Natural killer cell treated with Interleukin-12 subunit alpha and Interleukin-12 subunit beta and Interleukin-15 and Interleukin-18, amount 100 ng/mL, for 72 hours (primary cell): Measurements from ENCODE around the gene SMAD4. TPM values are rescaled to one million over a fixed set of nuclear protein-coding genes. Genes with fewer than 3 reads are reported as not detected.
A peak's percentile ranks its signal among the peaks of the same experiment; 100 is the strongest.

Experiments used
- ATAC-seq, 2 donors: fragments of 150-1000 bp; cut with Tn5 transposase in 1 of 2; sonication (Bioruptor Pico), chemical (Tn5 transposase) in 1 of 2; 2 replicates each; pipeline ENCODE4 v1.10.0; 2021
- DNase-seq: peaks from one replicate; pipeline ENCODE4 v3.0.0; 2022; ENCODE audit warnings: low spot score
- H3K27ac Mint-ChIP-seq, 2 donors: 1 replicate in 1 of 2; 2 replicates in 1 of 2; pipeline ENCODE4 v1.8.0; 2022; ENCODE audit warnings: mixed read lengths in 2 of 2, mild to moderate bottlenecking in 1 of 2, moderate library complexity in 1 of 2
- H3K27me3 Mint-ChIP-seq, 2 donors: 1 replicate in 1 of 2; 2 replicates in 1 of 2; pipeline ENCODE4 v1.8.0; 2022; ENCODE audit warnings: mixed read lengths in 2 of 2
- H3K36me3 Mint-ChIP-seq: one replicate; pipeline ENCODE4 v1.8.0; 2022; ENCODE audit warnings: mixed read lengths
- H3K4me1 Mint-ChIP-seq, 2 donors: 1 replicate in 1 of 2; 2 replicates in 1 of 2; pipeline ENCODE4 v1.8.0; 2022; ENCODE audit warnings: low read depth in 2 of 2, mixed read lengths in 2 of 2, mild to moderate bottlenecking in 1 of 2
- H3K4me3 Mint-ChIP-seq: one replicate; pipeline ENCODE4 v1.8.0; 2022; ENCODE audit warnings: mixed read lengths
- H3K9me3 Mint-ChIP-seq: 2 replicates; pipeline ENCODE4 v1.8.0; 2022; ENCODE audit warnings: mixed read lengths
- total RNA-seq, 2 donors: library from RNA; stranded (reverse); gene quantifications; one replicate each; pipeline ENCODE4 v1.2.3, GENCODE V29; 2022

SMAD4 gene
- total RNA-seq, 2 donors from 2014 or later, result 64.2 to 67.3 TPM

GRCh38 chr18:51120809-51121596, 91.0 kb downstream of the SMAD4 start:
- H3K4me1 Mint-ChIP-seq, result peaks cover 0 to 5% of the 10 kb centered on the region in 2 donors
- no peaks in the 10 kb centered on the region for H3K36me3 Mint-ChIP-seq
- ATAC-seq (no peak), DNase-seq (no peak)
- no peak overlapping the region for H3K4me3 Mint-ChIP-seq
- H3K27ac Mint-ChIP-seq, result no peak overlapping the region
- no peaks in the 10 kb centered on the region for H3K9me3 Mint-ChIP-seq
- H3K27me3 Mint-ChIP-seq, result no peaks in the 10 kb centered on the region

GRCh38 chr18:51121597-51121857, 91.5 kb downstream of the SMAD4 start:
- no peaks in the 10 kb centered on the region for H3K27me3 Mint-ChIP-seq
- H3K9me3 Mint-ChIP-seq, result no peaks in the 10 kb centered on the region
- H3K4me1 Mint-ChIP-seq, result peaks cover 0 to 7% of the 10 kb centered on the region in 2 donors
- no peak for ATAC-seq
- H3K4me3 Mint-ChIP-seq, result no peak overlapping the region
- DNase-seq, result no peak
- H3K36me3 Mint-ChIP-seq, result no peaks in the 10 kb centered on the region
- no peak overlapping the region for H3K27ac Mint-ChIP-seq

- H3K27me3 Mint-ChIP-seq, result no peaks in the 10 kb centered on the region
Observed at GRCh38 chr18:51122266-51123045, 92.4 kb downstream of the SMAD4 start.

GRCh38 chr18:51123046-51123395, 93.0 kb downstream of the SMAD4 start:
- H3K4me3 Mint-ChIP-seq, result no peak overlapping the region
- H3K27me3 Mint-ChIP-seq, result no peaks in the 10 kb centered on the region
- H3K4me1 Mint-ChIP-seq, result peaks cover 0 to 7% of the 10 kb centered on the region in 2 donors
- no peaks in the 10 kb centered on the region for H3K9me3 Mint-ChIP-seq
- no peaks in the 10 kb centered on the region for H3K36me3 Mint-ChIP-seq
- DNase-seq, result no peak
- ATAC-seq, result no peak
- peak overlapping the region in 1 of 2 donors; percentile 80 for H3K27ac Mint-ChIP-seq

More at GRCh38 chr18:51122266-51123045, 92.4 kb downstream of the SMAD4 start:
- DNase-seq, result no peak
- Mint-ChIP-seq H3K4me3 (no peak overlapping the region), H3K4me1 (peaks cover 0 to 7% of the 10 kb centered on the region in 2 donors), H3K36me3 (no peaks in the 10 kb centered on the region), H3K27ac (no peak overlapping the region), H3K9me3 (no peaks in the 10 kb centered on the region)
- no peak for ATAC-seq

- ATAC-seq (no peak), DNase-seq (no peak)
- Mint-ChIP-seq H3K27me3 (no peaks in the 10 kb centered on the region), H3K4me1 (peaks cover 0 to 7% of the 10 kb centered on the region in 2 donors), H3K27ac (peak overlapping the region in 1 of 2 donors; percentile 80), H3K4me3 (no peak overlapping the region), H3K9me3 (no peaks in the 10 kb centered on the region), H3K36me3 (no peaks in the 10 kb centered on the region)
Observed at GRCh38 chr18:51123481-51123880, 93.5 kb downstream of the SMAD4 start.

DNA sequence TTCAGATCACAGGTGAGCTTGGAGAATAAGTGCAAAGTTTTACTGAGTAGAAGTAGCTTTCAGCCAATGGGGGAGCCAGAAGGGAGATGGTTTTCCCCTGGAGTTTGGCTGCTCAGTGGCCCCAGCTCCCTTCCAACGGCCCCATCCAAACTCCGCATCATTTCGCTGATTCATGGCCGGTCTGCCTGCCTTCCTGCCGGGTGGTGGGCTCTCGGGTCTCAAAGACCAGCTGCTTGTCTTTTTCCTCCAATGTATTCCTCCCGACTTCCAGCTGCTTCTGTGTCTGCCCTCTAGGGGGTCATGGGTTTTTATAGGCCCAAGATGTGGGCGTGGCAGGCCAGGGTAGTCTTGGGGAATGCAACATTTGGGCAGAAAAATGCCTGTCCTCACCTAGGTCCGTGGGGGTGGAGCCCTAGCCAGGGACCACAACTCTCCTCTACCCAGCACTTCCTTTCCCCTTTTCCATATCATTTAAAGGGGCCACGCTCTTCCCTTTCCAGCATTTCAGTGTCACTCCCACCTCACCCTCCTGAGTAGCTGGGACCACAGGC, 94.0 kb downstream of the SMAD4 start:
- Mint-ChIP-seq H3K27ac (peak overlapping the region in 1 of 2 donors; percentile 80), H3K4me3 (no peak overlapping the region)
- DNase-seq, result no peak

GRCh38 chr18:51125976-51126375, 96.0 kb downstream of the SMAD4 start:
- no peaks in the 10 kb centered on the region for H3K27me3 Mint-ChIP-seq
- H3K9me3 Mint-ChIP-seq, result no peaks in the 10 kb centered on the region
- H3K36me3 Mint-ChIP-seq, result no peaks in the 10 kb centered on the region
- H3K27ac Mint-ChIP-seq, result peak overlapping the region in 1 of 2 donors; percentile 40
- DNase-seq (no peak), ATAC-seq (no peak)
- peaks cover 0 to 7% of the 10 kb centered on the region in 2 donors for H3K4me1 Mint-ChIP-seq
- H3K4me3 Mint-ChIP-seq, result no peak overlapping the region

More for the DNA sequence above, 94.0 kb downstream of the SMAD4 start:
- no peaks in the 10 kb centered on the region for H3K36me3 Mint-ChIP-seq
- no peaks in the 10 kb centered on the region for H3K27me3 Mint-ChIP-seq
- no peak for ATAC-seq
- no peaks in the 10 kb centered on the region for H3K9me3 Mint-ChIP-seq
- H3K4me1 Mint-ChIP-seq, result peaks cover 0 to 7% of the 10 kb centered on the region in 2 donors

- Mint-ChIP-seq H3K4me1 (peaks cover 13 to 20% of the 10 kb centered on the region in 2 donors), H3K36me3 (no peaks in the 10 kb centered on the region), H3K4me3 (no peak overlapping the region), H3K27ac (no peak overlapping the region), H3K27me3 (no peaks in the 10 kb centered on the region), H3K9me3 (no peaks in the 10 kb centered on the region)
- DNase-seq (no peak), ATAC-seq (no peak)
Observed at GRCh38 chr18:51127664-51128063, 97.7 kb downstream of the SMAD4 start.

DNA sequence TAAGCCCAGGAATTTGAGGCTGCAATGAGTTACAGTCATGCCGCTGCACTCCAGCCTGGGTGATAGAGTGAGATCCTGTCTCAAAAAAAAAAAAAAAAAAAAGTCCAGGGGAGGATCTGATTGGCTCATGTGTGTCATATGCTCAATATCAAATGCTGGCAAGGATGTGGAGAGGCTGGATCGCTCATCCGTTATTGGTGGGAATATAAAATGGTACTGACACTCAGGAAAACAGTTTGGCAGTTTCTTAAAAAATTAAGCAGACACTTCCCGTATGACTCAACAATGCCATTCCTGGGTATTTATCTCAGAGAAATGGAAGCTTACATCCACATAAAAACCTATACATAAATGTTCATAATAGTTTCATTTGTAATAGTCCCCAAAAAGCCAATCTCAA, 98.5 kb downstream of the SMAD4 start:
- DNase-seq (no peak), ATAC-seq (no peak)
- Mint-ChIP-seq H3K4me3 (no peak overlapping the region), H3K27ac (no peak overlapping the region), H3K36me3 (no peaks in the 10 kb centered on the region), H3K9me3 (no peaks in the 10 kb centered on the region), H3K27me3 (no peaks in the 10 kb centered on the region), H3K4me1 (peaks cover 14 to 20% of the 10 kb centered on the region in 2 donors)

GRCh38 chr18:51132256-51132935, 102.4 kb downstream of the SMAD4 start:
- peak overlapping the region in 1 of 2 donors; percentile 69 for H3K27ac Mint-ChIP-seq

DNA sequence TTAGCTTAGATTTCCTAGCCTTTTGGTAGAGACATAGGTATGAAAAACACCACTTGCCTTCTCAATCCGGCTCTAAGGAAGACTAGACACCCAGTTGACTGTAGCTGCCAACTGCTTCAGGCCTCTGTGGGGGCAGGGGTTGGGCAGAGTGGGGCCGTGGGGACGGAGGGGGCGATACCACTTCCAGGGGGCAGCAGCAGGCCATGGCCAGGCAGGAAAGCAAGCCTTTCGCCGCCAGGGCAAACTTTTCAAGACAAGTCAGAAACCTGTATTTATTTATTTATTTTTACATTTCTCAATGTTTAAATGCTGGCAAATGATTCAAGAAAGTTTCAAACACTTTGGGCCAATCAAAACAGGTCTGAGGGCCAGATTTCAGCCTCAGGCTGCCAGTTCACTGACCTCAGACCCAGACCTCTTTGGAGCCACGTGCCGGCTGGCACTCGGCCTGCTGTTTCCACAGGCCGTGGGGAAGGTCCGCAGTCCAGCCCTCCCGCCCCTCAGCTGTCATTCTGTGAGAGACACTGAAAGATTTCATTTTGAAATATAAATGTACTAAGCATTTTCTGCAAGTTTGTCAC, 103.7 kb downstream of the SMAD4 start:
- ATAC-seq (no peak), DNase-seq (no peak)
- H3K9me3 Mint-ChIP-seq, result no peaks in the 10 kb centered on the region
- no peaks in the 10 kb centered on the region for H3K36me3 Mint-ChIP-seq
- H3K27me3 Mint-ChIP-seq, result no peaks in the 10 kb centered on the region
- no peak overlapping the region for H3K27ac Mint-ChIP-seq
- peaks cover 14 to 22% of the 10 kb centered on the region in 2 donors for H3K4me1 Mint-ChIP-seq
- H3K4me3 Mint-ChIP-seq, result no peak overlapping the region

More at GRCh38 chr18:51132256-51132935, 102.4 kb downstream of the SMAD4 start:
- DNase-seq, result no peak
- H3K27me3 Mint-ChIP-seq, result no peaks in the 10 kb centered on the region
- H3K9me3 Mint-ChIP-seq, result no peaks in the 10 kb centered on the region
- ATAC-seq, result no peak
- peaks cover 14 to 22% of the 10 kb centered on the region in 2 donors for H3K4me1 Mint-ChIP-seq
- no peaks in the 10 kb centered on the region for H3K36me3 Mint-ChIP-seq
- no peak overlapping the region for H3K4me3 Mint-ChIP-seq
